GM23338 (cell line): ENCODE data around the gene APBA2.

ENCODE experiments used
- CREB1 ChIP-seq: fragments of 250-450 bp; sonication (Bioruptor Pico); IDR thresholded peaks from 2 replicates; pipeline ENCODE4 v1.5.0; 2020; ENCODE audit warnings: low read depth, mild to moderate bottlenecking, moderate library complexity
- EZH2 ChIP-seq: fragments of 200-600 bp; sonication (generic); IDR thresholded peaks from one replicate; pipeline ENCODE4 v1.8.0; 2017; ENCODE audit warnings: antibody characterized with exemption, mild to moderate bottlenecking, low read depth; ENCODE audit not compliant: unreplicated experiment
- EZH2phosphoT487 ChIP-seq: fragments of 200-600 bp; sonication (generic); IDR thresholded peaks from one replicate; pipeline ENCODE4 v1.8.1; 2018; ENCODE audit warnings: antibody characterized with exemption; ENCODE audit not compliant: unreplicated experiment
- JUNB ChIP-seq: IDR thresholded peaks from one replicate; pipeline ENCODE4 v1.6.1; 2016; ENCODE audit warnings: antibody characterized with exemption; ENCODE audit not compliant: unreplicated experiment
- NANOG ChIP-seq: IDR thresholded peaks from 2 replicates; pipeline ENCODE4 v1.6.1; 2016; ENCODE audit warnings: antibody characterized with exemption, borderline replicate concordance
- POLR2AphosphoS5 ChIP-seq: IDR thresholded peaks from 2 replicates; pipeline ENCODE4 v1.6.1; 2016; ENCODE audit warnings: antibody characterized with exemption, low read depth
- STAT1 ChIP-seq: IDR thresholded peaks from one replicate; pipeline ENCODE4 v1.6.1; 2016; ENCODE audit warnings: antibody characterized with exemption; ENCODE audit not compliant: unreplicated experiment
- ZNF114 ChIP-seq: fragments of 250-450 bp; sonication (Bioruptor Pico); IDR thresholded peaks from 2 replicates; pipeline ENCODE4 v1.5.0; 2020; ENCODE audit warnings: mild to moderate bottlenecking, moderate library complexity
- ZNF331 ChIP-seq: fragments of 250-450 bp; sonication (Bioruptor Pico); IDR thresholded peaks from 2 replicates; pipeline ENCODE4 v1.5.0; 2020; ENCODE audit warnings: low read depth, mild to moderate bottlenecking, moderate library complexity
- TF ChIP-seq, protein P1 (sequence below), 2 experiments: fragments of 200-600 bp in 1 of 2; sonication (generic) in 1 of 2; conservative IDR thresholded peaks; 2 replicates each; pipeline versions ENCODE4 v1.5.1 to v1.6.1; 2016 to 2017; ENCODE audit warnings: antibody characterized with exemption in 2 of 2, low read depth in 2 of 2, mild to moderate bottlenecking in 2 of 2, moderate library complexity in 1 of 2
- TF ChIP-seq, protein P2 (sequence below): IDR thresholded peaks from one replicate; pipeline ENCODE4 v1.6.1; 2018; ENCODE audit warnings: antibody characterized with exemption; ENCODE audit not compliant: unreplicated experiment
- TF ChIP-seq, protein P3 (sequence below): IDR thresholded peaks from 2 replicates; pipeline ENCODE4 v1.6.1; 2016; ENCODE audit warnings: antibody characterized with exemption
- TF ChIP-seq, protein P4 (sequence below): fragments of 250-450 bp; sonication (Bioruptor Pico); IDR thresholded peaks from 2 replicates; pipeline ENCODE4 v1.5.0; 2020; ENCODE audit warnings: mild to moderate bottlenecking, moderate library complexity

DNA sequence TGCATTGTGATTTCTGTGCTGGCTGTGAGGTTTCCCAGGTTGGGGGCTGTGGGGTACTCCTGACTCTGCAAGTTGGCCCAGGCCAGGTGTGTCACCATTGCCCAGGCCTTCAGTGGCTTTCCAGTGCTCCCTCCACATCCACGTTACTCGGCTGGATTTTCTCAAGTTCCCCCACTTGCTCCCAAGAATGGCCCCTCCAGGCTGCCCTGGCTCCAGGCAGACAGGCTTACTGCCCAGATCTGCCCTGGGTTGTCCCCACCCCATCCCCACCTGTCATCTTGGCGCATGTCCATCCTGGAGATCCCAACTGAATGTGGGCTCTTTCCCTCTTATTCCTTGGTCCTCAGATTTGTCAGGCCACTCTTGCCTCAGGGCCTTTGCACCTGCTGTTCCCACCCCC is 3.6 kb downstream of the APBA2 start:
- TF ChIP-seq, protein P1, sequence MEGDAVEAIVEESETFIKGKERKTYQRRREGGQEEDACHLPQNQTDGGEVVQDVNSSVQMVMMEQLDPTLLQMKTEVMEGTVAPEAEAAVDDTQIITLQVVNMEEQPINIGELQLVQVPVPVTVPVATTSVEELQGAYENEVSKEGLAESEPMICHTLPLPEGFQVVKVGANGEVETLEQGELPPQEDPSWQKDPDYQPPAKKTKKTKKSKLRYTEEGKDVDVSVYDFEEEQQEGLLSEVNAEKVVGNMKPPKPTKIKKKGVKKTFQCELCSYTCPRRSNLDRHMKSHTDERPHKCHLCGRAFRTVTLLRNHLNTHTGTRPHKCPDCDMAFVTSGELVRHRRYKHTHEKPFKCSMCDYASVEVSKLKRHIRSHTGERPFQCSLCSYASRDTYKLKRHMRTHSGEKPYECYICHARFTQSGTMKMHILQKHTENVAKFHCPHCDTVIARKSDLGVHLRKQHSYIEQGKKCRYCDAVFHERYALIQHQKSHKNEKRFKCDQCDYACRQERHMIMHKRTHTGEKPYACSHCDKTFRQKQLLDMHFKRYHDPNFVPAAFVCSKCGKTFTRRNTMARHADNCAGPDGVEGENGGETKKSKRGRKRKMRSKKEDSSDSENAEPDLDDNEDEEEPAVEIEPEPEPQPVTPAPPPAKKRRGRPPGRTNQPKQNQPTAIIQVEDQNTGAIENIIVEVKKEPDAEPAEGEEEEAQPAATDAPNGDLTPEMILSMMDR (conservative IDR thresholded peaks at IDR 0.05; ENCODE audit: low read depth in 2 of 2), result no peak
- TF ChIP-seq JUNB (no peak), POLR2AphosphoS5 (no peak), ZNF331 (CRISPR knock-in tag) (no peak), EZH2 (no peak), STAT1 (no peak), EZH2phosphoT487 (no peak), ZNF114 (CRISPR knock-in tag) (no peak), NANOG (no peak), CREB1 (no peak)
- TF ChIP-seq, protein P2, sequence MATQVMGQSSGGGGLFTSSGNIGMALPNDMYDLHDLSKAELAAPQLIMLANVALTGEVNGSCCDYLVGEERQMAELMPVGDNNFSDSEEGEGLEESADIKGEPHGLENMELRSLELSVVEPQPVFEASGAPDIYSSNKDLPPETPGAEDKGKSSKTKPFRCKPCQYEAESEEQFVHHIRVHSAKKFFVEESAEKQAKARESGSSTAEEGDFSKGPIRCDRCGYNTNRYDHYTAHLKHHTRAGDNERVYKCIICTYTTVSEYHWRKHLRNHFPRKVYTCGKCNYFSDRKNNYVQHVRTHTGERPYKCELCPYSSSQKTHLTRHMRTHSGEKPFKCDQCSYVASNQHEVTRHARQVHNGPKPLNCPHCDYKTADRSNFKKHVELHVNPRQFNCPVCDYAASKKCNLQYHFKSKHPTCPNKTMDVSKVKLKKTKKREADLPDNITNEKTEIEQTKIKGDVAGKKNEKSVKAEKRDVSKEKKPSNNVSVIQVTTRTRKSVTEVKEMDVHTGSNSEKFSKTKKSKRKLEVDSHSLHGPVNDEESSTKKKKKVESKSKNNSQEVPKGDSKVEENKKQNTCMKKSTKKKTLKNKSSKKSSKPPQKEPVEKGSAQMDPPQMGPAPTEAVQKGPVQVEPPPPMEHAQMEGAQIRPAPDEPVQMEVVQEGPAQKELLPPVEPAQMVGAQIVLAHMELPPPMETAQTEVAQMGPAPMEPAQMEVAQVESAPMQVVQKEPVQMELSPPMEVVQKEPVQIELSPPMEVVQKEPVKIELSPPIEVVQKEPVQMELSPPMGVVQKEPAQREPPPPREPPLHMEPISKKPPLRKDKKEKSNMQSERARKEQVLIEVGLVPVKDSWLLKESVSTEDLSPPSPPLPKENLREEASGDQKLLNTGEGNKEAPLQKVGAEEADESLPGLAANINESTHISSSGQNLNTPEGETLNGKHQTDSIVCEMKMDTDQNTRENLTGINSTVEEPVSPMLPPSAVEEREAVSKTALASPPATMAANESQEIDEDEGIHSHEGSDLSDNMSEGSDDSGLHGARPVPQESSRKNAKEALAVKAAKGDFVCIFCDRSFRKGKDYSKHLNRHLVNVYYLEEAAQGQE, result no peak
- TF ChIP-seq, protein P3, sequence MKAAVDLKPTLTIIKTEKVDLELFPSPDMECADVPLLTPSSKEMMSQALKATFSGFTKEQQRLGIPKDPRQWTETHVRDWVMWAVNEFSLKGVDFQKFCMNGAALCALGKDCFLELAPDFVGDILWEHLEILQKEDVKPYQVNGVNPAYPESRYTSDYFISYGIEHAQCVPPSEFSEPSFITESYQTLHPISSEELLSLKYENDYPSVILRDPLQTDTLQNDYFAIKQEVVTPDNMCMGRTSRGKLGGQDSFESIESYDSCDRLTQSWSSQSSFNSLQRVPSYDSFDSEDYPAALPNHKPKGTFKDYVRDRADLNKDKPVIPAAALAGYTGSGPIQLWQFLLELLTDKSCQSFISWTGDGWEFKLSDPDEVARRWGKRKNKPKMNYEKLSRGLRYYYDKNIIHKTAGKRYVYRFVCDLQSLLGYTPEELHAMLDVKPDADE, result no peak
- TF ChIP-seq, protein P4, sequence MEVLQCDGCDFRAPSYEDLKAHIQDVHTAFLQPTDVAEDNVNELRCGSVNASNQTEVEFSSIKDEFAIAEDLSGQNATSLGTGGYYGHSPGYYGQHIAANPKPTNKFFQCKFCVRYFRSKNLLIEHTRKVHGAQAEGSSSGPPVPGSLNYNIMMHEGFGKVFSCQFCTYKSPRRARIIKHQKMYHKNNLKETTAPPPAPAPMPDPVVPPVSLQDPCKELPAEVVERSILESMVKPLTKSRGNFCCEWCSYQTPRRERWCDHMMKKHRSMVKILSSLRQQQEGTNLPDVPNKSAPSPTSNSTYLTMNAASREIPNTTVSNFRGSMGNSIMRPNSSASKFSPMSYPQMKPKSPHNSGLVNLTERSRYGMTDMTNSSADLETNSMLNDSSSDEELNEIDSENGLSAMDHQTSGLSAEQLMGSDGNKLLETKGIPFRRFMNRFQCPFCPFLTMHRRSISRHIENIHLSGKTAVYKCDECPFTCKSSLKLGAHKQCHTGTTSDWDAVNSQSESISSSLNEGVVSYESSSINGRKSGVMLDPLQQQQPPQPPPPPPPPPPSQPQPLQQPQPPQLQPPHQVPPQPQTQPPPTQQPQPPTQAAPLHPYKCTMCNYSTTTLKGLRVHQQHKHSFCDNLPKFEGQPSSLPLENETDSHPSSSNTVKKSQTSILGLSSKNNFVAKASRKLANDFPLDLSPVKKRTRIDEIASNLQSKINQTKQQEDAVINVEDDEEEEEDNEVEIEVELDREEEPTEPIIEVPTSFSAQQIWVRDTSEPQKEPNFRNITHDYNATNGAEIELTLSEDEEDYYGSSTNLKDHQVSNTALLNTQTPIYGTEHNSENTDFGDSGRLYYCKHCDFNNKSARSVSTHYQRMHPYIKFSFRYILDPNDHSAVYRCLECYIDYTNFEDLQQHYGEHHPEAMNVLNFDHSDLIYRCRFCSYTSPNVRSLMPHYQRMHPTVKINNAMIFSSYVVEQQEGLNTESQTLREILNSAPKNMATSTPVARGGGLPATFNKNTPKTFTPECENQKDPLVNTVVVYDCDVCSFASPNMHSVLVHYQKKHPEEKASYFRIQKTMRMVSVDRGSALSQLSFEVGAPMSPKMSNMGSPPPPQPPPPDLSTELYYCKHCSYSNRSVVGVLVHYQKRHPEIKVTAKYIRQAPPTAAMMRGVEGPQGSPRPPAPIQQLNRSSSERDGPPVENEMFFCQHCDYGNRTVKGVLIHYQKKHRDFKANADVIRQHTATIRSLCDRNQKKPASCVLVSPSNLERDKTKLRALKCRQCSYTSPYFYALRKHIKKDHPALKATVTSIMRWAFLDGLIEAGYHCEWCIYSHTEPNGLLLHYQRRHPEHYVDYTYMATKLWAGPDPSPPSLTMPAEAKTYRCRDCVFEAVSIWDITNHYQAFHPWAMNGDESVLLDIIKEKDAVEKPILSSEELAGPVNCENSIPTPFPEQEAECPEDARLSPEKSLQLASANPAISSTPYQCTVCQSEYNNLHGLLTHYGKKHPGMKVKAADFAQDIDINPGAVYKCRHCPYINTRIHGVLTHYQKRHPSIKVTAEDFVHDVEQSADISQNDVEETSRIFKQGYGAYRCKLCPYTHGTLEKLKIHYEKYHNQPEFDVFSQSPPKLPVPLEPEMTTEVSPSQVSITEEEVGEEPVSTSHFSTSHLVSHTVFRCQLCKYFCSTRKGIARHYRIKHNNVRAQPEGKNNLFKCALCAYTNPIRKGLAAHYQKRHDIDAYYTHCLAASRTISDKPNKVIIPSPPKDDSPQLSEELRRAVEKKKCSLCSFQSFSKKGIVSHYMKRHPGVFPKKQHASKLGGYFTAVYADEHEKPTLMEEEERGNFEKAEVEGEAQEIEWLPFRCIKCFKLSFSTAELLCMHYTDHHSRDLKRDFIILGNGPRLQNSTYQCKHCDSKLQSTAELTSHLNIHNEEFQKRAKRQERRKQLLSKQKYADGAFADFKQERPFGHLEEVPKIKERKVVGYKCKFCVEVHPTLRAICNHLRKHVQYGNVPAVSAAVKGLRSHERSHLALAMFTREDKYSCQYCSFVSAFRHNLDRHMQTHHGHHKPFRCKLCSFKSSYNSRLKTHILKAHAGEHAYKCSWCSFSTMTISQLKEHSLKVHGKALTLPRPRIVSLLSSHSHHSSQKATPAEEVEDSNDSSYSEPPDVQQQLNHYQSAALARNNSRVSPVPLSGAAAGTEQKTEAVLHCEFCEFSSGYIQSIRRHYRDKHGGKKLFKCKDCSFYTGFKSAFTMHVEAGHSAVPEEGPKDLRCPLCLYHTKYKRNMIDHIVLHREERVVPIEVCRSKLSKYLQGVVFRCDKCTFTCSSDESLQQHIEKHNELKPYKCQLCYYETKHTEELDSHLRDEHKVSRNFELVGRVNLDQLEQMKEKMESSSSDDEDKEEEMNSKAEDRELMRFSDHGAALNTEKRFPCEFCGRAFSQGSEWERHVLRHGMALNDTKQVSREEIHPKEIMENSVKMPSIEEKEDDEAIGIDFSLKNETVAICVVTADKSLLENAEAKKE (CRISPR knock-in tag), result no peak
